ENCODE results near the gene IDUA.

IDUA gene

GRCh38 chr4:1018147-1019020, 31.5 kb downstream of the IDUA start:
- no peak for DNase-seq

GRCh38 chr4:1019320-1019719, 32.5 kb downstream of the IDUA start:
- DNase-seq = no peak

DNA sequence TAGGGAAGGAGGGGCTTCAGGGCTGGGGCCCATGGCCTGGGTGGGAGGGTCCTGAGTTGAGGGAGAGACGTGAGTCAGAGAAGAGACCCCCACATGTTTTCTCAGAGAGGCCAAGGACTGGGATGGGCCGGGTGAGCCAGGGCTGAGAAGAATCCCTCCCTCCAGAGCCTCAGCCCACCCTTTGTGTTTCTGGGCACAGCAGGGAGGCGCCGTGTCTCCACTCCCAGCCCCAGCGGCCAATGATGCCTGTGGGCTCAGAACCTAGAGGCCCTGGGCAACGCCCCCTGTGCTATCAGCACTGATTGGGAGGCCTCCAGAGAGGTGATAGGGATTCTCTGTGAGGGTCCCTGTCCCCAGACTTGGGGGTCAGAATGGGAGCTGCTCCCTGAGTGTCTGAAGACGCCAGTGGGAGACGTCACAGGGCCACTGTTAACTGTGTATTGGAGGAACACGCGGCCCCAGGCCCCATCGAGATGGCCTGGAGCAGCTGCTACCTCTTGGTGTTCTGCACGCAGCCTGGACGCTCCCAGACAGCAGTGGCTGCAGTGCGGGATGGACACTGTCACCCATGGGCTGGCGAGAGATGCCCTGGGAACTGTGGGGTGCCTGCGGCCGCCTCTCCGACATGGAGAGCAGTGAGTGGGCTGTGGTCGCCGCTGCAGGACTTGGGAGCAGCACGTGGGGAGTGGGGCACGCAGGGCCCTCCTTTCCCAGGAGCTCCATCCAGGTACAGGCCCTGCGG, 33.1 kb downstream of the IDUA start:
- no peak for DNase-seq

DNA sequence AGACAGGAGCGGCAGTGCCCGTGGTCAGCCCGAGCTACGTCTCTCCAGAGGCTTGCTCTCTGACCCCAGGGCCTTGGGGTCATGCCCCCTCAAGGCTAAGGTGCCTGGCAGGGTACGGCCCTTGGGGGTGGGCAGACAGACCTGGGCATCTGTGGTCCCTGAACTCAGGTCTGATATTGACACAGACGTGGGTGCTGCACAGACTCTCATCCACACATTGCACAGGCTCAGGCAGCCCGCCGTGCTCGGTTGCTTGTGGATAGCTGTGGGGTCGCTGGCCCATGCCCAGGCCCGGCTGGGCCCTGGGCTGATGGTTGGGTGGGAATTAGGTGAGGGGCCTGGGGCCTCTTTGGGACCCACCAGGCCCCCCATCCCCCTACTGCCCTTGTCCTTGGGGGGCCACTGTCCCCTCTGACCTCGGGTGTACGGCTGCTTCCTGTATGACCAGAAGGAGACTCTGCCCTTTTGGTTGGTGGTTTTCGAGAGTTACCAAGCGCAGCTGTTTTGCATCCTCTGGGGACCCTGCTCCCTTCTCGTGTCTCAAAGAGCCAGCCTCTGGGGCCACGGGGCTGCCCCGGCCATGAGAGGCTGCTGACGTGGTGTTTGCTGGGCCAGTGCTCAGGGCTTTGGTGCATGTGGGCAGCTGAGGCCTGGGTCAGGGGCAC, 34.7 kb downstream of the IDUA start:
- DNase-seq = no peak

- no peak for DNase-seq
Observed at GRCh38 chr4:1022051-1022738, 35.4 kb downstream of the IDUA start.

- DNase-seq = no peak
Observed at GRCh38 chr4:1022739-1023066, 35.9 kb downstream of the IDUA start.

- no peak for DNase-seq
Observed at GRCh38 chr4:1023075-1023640, 36.3 kb downstream of the IDUA start.

DNA sequence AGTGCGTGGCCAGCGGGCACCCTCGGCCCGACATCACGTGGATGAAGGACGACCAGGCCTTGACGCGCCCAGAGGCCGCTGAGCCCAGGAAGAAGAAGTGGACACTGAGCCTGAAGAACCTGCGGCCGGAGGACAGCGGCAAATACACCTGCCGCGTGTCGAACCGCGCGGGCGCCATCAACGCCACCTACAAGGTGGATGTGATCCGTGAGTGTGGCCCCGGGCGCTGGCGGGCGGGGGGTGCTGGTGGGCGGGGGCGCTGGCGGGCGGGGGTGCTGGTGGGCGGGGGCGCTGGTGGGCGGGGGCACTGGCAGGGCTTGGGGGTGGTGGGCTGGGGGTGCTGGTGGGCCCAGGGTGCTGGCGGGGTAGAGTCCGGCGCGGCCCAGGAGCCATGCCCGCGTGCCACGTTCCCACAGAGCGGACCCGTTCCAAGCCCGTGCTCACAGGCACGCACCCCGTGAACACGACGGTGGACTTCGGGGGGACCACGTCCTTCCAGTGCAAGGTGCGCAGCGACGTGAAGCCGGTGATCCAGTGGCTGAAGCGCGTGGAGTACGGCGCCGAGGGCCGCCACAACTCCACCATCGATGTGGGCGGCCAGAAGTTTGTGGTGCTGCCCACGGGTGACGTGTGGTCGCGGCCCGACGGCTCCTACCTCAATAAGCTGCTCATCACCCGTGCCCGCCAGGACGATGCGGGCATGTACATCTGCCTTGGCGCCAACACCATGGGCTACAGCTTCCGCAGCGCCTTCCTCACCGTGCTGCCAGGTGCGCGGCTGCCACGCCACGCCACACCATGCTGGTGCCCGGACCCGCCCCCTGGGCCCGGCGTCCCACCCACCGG, 37.3 kb downstream of the IDUA start:
- DNase-seq = no peak

GRCh38 chr4:1024882-1025545, 38.2 kb downstream of the IDUA start:
- DNase-seq = no peak

DNA sequence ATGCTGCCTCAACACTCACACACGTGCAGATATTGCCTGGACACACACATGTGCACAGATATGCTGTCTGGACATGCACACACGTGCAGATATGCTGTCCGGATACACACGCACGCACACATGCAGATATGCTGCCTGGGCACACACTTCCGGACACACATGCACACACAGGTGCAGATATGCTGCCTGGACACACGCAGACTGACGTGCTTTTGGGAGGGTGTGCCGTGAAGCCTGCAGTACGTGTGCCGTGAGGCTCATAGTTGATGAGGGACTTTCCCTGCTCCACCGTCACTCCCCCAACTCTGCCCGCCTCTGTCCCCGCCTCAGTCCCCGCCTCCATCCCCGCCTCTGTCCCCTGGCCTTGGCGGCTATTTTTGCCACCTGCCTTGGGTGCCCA, 39.3 kb downstream of the IDUA start:
- no peak for DNase-seq

GRCh38 chr4:1027219-1027914, 40.5 kb downstream of the IDUA start:
- DNase-seq = no peak

- DNase-seq = no peak
Observed at GRCh38 chr4:1027915-1028238, 41.0 kb downstream of the IDUA start.

- DNase-seq = no peak
Observed at GRCh38 chr4:1028574-1029220, 41.9 kb downstream of the IDUA start.

GRCh38 chr4:1029529-1029928, 42.7 kb downstream of the IDUA start:
- DNase-seq = no peak

DNA sequence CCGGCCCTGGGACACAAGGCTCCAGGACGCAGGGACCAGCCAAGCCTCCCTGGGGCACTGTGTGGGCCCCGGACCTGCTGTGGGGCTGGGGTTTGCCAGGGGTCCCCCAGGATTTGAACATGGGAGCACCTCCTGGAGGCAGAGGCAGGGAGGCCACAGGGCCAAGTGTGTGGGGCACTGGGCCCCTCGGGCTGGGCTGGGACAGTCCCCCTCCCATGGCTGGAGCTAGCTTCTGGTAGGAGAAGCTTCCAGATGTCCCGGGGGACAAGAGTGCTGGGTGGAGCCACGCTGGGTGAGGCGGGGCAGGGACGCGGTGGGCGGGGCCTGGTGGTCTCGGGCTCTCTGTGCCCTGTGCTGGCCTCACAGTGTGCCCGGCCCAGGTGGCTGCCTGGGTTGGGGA, 43.2 kb downstream of the IDUA start:
- DNase-seq = no peak

DNA sequence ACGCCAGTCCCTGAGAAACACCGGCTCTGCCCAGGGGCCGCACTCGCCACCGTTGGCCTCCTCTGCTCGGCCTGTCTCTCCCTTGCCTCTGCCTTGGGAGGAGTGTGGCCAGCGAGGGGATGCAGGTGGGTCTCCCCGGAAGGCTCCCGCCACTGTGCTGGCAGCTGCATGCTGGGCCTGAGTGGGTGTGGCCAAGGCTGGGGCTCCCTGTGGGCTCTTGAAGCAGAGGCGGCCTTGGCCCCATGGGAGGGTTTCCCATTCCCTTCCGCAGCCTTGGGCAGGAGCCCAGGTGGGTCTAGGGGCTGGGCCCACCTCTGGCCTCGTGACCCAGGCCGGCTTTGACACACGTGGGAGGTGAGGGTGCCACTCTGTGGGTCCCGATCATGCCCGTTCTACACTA, 43.7 kb downstream of the IDUA start:
- no peak for DNase-seq

DNA sequence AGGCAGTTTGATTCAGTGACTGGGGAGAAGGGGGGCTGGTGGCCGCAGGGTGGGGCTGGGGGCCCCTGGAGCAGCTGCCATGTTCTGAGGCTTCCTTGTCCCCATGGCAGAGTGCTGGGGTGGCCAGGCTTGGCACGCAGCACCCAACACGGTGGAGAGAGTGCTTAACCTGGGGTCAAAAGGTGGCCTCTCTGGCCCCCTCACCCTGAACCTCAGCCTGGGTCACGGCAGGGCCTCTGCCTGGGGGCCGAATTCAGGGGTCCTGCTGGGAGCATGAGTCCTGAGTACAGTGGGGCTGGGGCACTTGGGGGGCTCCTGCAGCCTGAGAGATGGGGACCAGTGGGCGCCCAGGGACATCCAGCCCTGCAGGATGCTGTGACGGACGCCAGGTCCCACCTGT, 44.5 kb downstream of the IDUA start:
- DNase-seq = no peak

- peak; percentile 49 for DNase-seq
Observed at GRCh38 chr4:1031956-1032795, 45.3 kb downstream of the IDUA start.

DNA sequence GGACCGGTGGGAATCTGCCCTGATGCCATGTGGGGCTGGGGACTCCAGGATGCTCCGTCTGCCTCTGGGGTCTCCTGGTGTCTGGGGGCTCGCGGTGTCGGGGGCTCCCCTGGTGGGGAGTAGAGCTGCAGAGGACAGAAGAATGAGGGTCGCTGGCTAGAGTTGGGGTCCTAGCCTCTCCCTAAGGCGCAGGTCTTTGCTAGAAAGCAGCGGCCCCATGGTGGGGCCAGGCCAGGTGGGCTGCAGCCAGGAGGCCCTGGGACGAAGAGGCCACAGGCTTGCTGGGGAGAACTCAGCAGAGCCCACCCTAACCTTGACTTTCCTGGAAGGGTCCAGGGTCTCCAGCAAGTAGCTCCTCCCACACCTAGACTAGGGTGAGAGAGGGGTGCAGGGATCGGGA, 46.0 kb downstream of the IDUA start:
- DNase-seq = no peak

Data from COR-L47 (cell line).